Stimulated activated CD4-positive, alpha-beta T cell treated with anti-CD3 and anti-CD28 coated beads, Interleukin-1b, Interleukin-23, amount 100 ng/mL, for 48 hours (primary cell): ENCODE data around the gene CDKN2B-AS1.

Source experiments
- DNase-seq: peaks from one replicate; pipeline ENCODE4 v3.0.0-alpha.2; 2020

Gene CDKN2B-AS1

GRCh38 chr9:22165144-22165543, 170.6 kb downstream of the CDKN2B-AS1 start:
- no peak for DNase-seq

- DNase-seq: no peak
Measured at GRCh38 chr9:22169243-22169642, 174.7 kb downstream of the CDKN2B-AS1 start.

GRCh38 chr9:22169727-22170503, 175.3 kb downstream of the CDKN2B-AS1 start:
- no peak for DNase-seq
